Measurements from ENCODE around the gene ZBTB3.
"Not testable (repeated sequence)": the region's sequence is repeated elsewhere in the genome, so short reads cannot be mapped to it uniquely, and the experiment has no call there.

ZBTB3 gene

DNA sequence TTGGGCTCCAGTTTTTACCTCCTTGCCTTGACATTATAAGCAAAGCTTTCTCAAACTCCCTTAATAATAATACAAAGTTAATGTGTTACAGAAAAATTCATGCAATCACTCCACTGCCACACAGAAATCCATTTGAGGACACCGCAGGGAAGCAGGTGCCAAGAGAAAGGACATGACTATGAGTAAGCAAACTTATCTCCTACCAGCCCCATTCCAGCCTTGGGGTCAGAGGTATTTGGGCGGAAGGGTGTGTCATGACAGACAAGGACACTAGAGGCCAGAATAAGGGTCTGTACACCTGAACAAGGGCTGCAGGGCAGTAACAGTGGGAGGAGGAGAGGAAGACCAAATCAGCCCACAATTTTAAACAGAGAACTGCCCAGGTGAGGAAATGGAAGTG lies 40.6 kb downstream of the ZBTB3 start:
- DNase-seq = no peak

DNA sequence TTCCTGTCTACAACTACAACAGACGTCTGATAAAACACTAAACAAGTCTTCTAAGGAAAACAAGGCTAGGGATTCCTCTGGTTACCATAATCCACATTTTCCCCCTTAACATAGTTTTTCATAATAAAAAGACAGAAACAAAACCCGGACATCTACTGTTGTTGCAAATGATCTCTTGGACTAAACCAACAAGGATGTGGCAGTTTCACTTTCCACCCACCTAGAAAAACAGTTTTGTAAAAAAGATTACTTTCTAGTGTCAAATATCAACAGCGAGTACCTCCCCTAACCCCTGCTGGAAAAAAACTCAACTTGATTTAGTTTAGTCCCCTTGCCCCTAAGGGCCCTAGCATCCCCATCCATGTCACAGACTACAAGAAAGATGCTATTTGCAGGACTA lies 41.1 kb downstream of the ZBTB3 start:
- DNase-seq = no peak

DNA sequence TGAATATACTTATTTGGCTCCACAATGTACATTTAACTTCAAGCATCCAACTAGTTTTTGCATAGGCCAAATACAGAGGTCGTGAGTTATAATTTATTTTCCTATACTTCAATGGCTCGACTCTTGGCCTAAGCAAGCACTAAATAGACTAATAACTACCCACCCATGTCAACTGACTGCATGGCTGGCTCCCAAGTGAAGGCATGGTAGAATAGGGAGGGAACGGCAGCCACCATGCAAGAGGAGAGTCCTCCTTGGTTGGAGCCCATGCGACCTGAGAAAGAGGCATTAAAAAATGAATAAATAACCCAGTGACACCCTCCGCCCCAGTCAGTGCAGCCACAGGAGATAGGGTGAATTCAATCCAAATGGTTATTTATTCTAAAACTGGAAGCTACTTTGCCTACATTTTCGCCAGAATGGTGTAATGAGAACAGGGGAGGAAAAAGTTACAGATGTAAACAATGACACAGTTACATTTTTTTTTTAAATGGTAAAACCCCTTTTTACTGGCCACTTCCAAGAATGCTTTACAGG lies 41.6 kb downstream of the ZBTB3 start:
- DNase-seq = no peak

- no peak for DNase-seq
Observed at GRCh38 chr11:62710001-62710345, 44.0 kb downstream of the ZBTB3 start.

DNA sequence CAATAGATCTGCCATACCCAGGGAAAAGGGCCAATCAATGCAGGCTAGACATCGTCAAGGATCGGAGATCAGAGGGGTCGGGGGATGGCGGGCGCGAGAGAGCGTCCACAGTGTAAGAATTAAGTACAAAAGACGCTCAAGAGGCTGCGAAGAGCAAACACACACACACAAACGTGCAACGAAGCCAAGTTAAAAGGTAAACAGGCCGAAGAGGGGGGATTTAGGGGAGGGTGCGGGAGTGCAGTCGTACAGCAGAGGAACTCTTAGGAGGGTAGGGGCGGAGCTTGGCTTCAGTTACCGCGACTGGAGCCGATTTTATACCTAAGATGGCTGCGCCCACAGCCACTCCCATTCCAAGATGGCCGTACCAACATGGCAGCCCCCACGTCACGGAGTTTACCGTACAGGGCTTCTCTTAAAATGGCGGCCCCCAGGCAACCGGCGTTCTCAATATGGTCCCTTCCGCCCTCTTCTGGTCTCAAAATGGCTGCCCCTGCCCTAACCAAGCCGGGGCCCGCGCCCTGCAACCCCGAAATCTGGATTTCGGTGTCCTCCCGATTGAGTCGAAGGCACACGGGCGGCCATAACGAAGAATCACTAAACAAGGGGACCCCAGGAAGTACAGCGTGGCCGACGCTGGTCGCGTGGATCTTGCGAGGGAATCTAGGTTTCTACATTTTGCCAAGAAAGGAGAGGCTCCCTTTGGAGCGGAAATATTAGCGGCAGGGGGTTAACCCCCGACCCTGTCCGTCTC lies 44.5 kb downstream of the ZBTB3 start:
- peak; percentile 50 for DNase-seq

DNA sequence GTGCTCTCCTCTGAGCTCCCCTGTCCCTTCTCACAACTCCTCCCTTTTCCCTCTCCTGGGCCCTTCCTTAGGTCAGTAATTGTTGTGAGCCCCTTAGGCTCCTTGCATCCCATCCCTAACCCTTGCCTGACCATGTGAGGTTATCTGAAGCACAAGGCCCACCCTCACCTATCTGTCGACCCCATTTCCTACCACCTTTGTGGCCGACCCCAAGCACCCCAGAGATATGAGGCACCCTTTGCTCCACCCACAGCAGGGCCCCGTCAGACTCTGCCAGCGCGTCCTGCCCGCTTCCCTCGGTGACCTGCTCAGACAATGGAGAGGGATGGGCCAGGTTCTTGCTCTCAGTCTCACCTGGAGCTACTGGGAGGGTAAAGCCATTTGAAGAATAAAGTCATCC lies 45.2 kb downstream of the ZBTB3 start:
- DNase-seq = no peak

GRCh38 chr11:62708392-62708791 lies 45.6 kb downstream of the ZBTB3 start:
- DNase-seq = no peak

DNA sequence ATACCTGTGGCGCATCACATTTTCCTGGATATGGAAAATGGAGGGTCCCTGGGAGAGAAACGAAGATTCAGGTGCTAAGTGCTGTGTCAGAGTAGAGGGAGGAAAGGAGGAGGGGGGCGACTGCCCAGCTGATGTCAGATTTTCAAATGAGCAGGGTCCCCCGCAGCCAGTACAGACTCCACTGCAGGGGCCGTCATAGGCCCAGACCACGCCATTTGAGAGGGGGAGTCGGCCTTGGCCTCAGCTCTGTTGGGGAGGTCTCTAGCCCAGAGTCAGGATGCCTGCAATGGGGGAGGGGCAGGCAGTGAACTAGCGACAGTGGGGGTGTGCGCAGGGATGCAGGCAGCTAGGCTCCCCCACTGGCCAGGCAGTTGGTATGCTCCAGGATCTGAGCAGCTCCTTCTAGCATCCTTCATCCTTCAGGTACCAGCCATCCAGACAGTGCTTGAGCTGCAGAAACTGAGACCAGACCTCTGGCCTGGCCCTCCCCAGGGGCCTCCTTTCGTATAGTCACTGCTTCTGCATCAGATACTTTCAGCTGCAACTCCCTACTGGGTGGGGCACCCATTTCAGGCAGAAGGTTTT lies 46.6 kb downstream of the ZBTB3 start, which contains the start of the genes BSCL2 and GNG3:
TSS of gene BSCL2 (minus strand) at position 148 of the 585 bp plus-strand sequence. CDS start 229 bp downstream, outside the sequence.
TSS of gene GNG3 (plus strand) at position 400 of the 585 bp plus-strand sequence. CDS start 620 bp downstream, outside the sequence.
- DNase-seq = no peak

GRCh38 chr11:62706850-62707247 lies 47.1 kb downstream of the ZBTB3 start:
- no peak for DNase-seq

DNA sequence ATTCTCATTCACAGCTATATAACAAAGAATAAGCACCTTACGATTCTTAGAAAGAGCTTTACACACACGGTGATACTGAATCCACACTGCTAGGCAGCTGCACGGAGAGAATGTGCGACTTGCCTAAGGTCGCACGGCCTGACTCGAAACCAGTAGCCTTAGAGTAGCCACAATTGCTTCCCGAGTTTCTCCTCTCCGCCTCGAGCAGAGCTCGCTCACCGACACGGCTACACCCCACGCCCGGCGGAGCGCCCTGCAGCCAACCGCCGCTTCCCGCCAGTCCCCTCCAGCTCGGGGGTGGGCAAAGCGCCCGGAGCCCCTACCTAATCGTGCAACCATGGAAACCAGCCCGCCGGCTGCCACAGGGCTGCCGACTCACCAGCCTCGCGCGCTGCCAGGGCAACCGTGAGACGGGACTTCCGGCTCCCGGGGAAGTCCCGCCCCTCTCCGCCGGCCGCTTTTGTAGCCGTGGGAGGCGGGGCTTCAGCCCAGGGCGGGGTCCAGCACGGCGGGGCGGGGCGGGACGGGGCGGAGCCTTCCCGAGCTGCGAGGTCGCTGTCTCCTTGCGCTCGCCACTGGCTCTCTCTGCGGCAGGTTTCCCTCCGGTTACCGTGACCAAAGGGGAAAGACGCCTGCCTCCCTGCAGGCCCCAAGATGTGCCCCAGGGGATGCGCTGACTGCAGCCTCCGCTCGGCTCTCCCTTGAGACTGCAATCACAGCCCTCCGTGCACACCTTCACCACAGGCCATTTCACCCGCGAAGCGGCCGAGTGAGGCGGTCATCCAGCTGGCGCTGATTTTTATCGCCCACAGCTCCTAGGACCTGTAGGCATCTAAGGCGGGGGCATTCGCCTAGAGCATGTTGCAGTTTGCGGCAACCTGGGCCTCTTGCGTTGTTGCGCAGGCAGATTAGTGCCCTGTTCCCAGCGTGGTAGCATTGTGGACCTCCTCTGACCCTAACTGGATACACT lies 47.8 kb downstream of the ZBTB3 start:
- peak; percentile 88 for DNase-seq

GRCh38 chr11:62705413-62705812 lies 48.5 kb downstream of the ZBTB3 start:
- no peak for DNase-seq

- DNase-seq = not testable (repeated sequence)
Observed at GRCh38 chr11:62703921-62704320, 50.0 kb downstream of the ZBTB3 start.

- no peak for DNase-seq
Observed at GRCh38 chr11:62702246-62702645, 51.7 kb downstream of the ZBTB3 start.
